Endothelial cell of umbilical vein (primary cell): ENCODE data around the gene RABGAP1.

Experiments
- CTCF ChIP-seq, 2 donors: IDR thresholded peaks; 1 replicate in 1 of 2; 2 replicates in 1 of 2; pipeline ENCODE4 v1.5.1; 2011; ENCODE audit warnings: low read length in 2 of 2, mild to moderate bottlenecking in 2 of 2, moderate library complexity in 2 of 2, control low read depth in 1 of 2, inconsistent platforms in 1 of 2, low read depth in 1 of 2; ENCODE audit not compliant: insufficient read depth in 1 of 2; ENCODE audit errors: extremely low read depth in 1 of 2
- EZH2 ChIP-seq: IDR thresholded peaks from 2 replicates; pipeline ENCODE4 v1.6.1; 2012; ENCODE audit warnings: borderline replicate concordance, low read depth, mild to moderate bottlenecking, moderate library complexity, low read length, inconsistent platforms; ENCODE audit not compliant: severe bottlenecking
- GATA2 ChIP-seq: IDR thresholded peaks from 2 replicates; pipeline ENCODE4 v1.7.0; 2011; ENCODE audit warnings: low read depth, mild to moderate bottlenecking, moderate library complexity, mixed read lengths, low read length; ENCODE audit not compliant: insufficient read length, insufficient read depth
- POLR2A ChIP-seq: IDR thresholded peaks from 2 replicates; pipeline ENCODE4 v1.6.1; 2012; ENCODE audit warnings: low read depth, mild to moderate bottlenecking, control low read depth, low read length

GRCh38 chr9:123109540-123110279, 168.9 kb downstream of the RABGAP1 start:
- TF ChIP-seq EZH2: no peak
- no peak for TF ChIP-seq CTCF (IDR thresholded peaks at IDR 0.05; ENCODE audit: extremely low read depth in 1 of 2, insufficient read depth in 1 of 2, low read depth in 1 of 2, low read length in 2 of 2)
- no peak for TF ChIP-seq POLR2A
- TF ChIP-seq GATA2: no peak
